ENCODE results near the gene KDM5B.
A peak's percentile ranks its signal among the peaks of the same experiment; 100 is the strongest.

The KDM5B gene

DNA sequence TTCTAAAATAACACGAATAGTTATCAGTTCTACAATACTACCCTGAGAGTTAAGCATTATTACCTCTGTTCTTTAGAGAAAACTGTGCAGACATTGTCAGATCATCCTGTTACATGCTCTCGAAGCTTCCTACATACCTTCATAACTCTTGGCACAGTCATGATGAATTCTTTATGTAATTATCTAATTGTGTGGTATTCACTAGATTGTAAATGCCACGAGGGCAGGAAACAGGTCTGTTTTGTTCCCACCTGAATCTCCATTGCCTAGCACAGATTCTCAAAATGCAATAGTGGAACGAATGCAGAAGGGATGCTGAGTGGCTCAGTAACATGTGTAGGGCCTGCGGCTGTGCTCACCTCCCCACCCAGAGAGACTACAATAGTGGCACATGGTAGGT, 101.4 kb downstream of the KDM5B start:
- DNase-seq: no peak
- H3K4me1 Mint-ChIP-seq: peaks cover 9 to 13% of the 10 kb centered on the region in 2 donors
- no peak overlapping the region for H3K4me3 Mint-ChIP-seq
- H3K27ac Mint-ChIP-seq: no peak overlapping the region
- peaks cover 78 to 90% of the 10 kb centered on the region in 2 donors for H3K27me3 Mint-ChIP-seq
- ATAC-seq (replicated peaks): no peak
- no peaks in the 10 kb centered on the region for H3K36me3 Mint-ChIP-seq
- no peaks in the 10 kb centered on the region for H3K9me3 Mint-ChIP-seq

DNA sequence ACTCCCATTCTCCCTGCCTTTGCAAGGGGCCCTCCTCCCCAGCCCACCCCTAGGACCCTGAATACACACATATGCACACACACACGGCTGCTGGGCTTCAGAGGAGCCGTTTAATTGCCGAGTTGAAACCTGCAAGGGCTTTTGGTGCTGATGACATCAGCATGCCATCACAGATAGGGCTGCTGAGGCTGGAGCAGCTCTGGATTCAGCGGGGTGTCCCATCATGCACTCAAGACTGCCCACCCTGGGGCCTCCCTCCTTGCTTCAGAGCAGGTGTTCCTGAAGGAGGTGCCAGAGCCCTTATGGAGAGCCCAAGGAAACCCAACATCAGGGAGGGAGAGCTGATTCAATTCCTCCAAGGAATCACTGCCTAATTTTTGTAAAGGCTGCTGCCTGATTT, 103.6 kb downstream of the KDM5B start:
- H3K4me3 Mint-ChIP-seq: no peak overlapping the region
- no peak for ATAC-seq (replicated peaks)
- no peaks in the 10 kb centered on the region for H3K36me3 Mint-ChIP-seq
- DNase-seq: no peak
- H3K27ac Mint-ChIP-seq: no peak overlapping the region
- peaks cover 60 to 74% of the 10 kb centered on the region in 2 donors for H3K27me3 Mint-ChIP-seq
- H3K4me1 Mint-ChIP-seq: peaks cover 5 to 6% of the 10 kb centered on the region in 2 donors
- no peaks in the 10 kb centered on the region for H3K9me3 Mint-ChIP-seq

DNA sequence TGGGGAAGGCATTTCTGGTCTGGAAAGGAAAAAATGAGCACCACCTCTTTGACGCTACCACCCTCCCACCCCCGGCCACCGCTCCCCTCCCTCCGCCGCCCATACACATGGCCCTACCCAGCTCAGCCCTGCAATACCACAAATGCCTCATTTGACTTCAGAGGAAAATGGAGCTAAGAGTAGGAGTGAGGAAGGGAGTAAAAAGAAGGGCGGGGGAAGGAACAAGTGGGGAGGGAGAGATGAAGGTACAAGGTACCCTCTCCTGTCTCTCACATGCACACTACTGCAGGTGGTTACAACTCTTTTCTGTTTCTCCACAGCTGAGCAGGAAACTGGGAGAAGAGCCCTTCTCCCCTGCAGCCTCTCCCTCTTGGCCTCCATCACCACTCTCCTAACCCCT, 105.0 kb downstream of the KDM5B start:
- DNase-seq: no peak
- Mint-ChIP-seq H3K4me1 (no peaks in the 10 kb centered on the region), H3K9me3 (no peaks in the 10 kb centered on the region), H3K36me3 (no peaks in the 10 kb centered on the region), H3K4me3 (no peak overlapping the region), H3K27me3 (peaks cover 51 to 66% of the 10 kb centered on the region in 2 donors), H3K27ac (no peak overlapping the region)
- ATAC-seq (replicated peaks): no peak

DNA sequence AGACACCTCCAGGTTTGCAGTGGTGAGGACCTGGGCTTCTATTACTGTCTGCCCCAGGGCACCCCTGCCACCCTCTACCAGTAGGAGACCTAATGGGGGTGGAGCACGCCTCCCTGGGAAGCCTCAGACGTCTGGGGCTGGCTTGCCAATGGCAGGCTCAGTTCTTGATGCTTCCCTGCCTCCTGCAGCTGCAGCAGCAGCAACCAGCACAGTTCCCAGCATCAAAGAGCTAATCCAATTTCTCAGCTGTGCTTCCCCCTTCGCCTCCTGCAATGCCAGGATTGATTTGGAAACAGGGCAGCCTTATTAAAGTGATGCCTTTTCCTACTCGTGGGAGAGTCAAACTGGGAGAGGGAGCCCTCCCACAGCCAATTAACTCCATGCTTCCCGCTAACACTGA, 106.1 kb downstream of the KDM5B start:
- Mint-ChIP-seq H3K27ac (no peak overlapping the region), H3K9me3 (no peaks in the 10 kb centered on the region), H3K36me3 (no peaks in the 10 kb centered on the region), H3K27me3 (peaks cover 50 to 64% of the 10 kb centered on the region in 2 donors), H3K4me1 (no peaks in the 10 kb centered on the region), H3K4me3 (no peak overlapping the region)
- no peak for ATAC-seq (replicated peaks)
- DNase-seq: no peak

DNA sequence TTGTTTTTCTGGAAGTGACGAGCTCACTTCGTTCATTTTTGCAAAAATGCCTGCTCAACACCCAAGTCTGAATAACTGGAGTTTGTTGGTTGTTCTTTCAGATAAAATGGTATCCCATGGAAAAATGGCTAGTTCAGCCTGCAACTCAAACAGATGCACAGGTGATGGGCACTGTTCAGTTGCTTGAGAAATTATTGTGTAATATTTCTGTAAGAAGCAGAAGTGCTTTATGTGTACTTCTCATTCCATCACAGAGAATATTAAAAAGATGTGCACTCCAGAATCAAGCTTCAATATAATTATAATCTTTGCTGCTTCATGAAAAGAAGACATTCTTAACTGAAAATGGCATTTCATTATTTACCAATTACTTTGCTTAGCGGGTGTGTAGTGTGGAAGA, 107.0 kb downstream of the KDM5B start:
- Mint-ChIP-seq H3K36me3 (no peaks in the 10 kb centered on the region), H3K4me3 (no peak overlapping the region), H3K27me3 (peaks cover 49 to 64% of the 10 kb centered on the region in 2 donors), H3K9me3 (no peaks in the 10 kb centered on the region), H3K4me1 (no peaks in the 10 kb centered on the region), H3K27ac (no peak overlapping the region)
- ATAC-seq (replicated peaks): no peak
- DNase-seq: no peak

DNA sequence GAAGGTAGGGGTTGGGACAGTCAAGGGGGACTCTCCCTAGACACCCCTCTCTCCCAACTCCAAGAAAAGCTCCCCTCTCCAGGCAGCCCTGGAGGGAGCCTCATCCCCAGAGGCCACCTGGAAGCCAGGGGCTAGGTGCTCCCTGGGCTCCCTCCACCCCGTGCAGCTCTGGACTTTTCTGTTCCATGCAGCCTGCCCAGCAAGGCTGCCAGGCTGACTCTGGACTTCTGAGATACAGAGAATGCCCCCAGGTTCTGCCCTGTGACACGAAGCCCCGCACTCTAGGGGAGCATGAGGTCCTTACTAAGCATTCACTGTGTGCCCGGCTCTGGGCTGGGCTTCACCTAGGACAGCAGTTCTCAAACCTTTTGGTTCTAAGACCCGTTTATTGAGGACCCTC, 108.2 kb downstream of the KDM5B start:
- no peaks in the 10 kb centered on the region for H3K4me1 Mint-ChIP-seq
- ATAC-seq (replicated peaks) (no peak), DNase-seq (no peak)
- peaks cover 51 to 62% of the 10 kb centered on the region in 2 donors for H3K27me3 Mint-ChIP-seq
- H3K27ac Mint-ChIP-seq: no peak overlapping the region
- H3K36me3 Mint-ChIP-seq: no peaks in the 10 kb centered on the region
- H3K9me3 Mint-ChIP-seq: no peaks in the 10 kb centered on the region
- no peak overlapping the region for H3K4me3 Mint-ChIP-seq

DNA sequence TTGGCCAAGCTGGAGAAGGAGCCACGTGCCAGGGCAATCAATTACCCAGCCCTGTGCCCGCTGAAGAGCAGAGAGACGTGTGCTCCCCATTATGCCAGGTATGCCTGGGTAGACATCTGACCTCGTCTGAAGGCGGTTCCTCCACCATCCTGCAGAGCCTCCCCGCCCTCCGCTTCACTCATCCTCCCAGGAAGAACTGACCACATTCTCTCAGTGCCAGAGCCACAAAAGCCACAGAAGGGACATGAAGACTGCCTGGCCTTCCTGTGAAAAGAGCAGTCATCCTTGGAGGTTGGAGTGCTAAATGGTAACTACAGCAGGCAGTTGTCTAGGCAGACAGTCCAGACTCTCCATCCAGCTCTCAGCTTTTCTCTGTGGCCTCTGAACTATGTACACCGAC, 109.9 kb downstream of the KDM5B start:
- no peak overlapping the region for H3K27ac Mint-ChIP-seq
- no peaks in the 10 kb centered on the region for H3K9me3 Mint-ChIP-seq
- ATAC-seq (replicated peaks) (no peak), DNase-seq (no peak)
- no peak overlapping the region for H3K4me3 Mint-ChIP-seq
- H3K27me3 Mint-ChIP-seq: peaks cover 57 to 69% of the 10 kb centered on the region in 2 donors
- H3K36me3 Mint-ChIP-seq: no peaks in the 10 kb centered on the region
- no peaks in the 10 kb centered on the region for H3K4me1 Mint-ChIP-seq

DNA sequence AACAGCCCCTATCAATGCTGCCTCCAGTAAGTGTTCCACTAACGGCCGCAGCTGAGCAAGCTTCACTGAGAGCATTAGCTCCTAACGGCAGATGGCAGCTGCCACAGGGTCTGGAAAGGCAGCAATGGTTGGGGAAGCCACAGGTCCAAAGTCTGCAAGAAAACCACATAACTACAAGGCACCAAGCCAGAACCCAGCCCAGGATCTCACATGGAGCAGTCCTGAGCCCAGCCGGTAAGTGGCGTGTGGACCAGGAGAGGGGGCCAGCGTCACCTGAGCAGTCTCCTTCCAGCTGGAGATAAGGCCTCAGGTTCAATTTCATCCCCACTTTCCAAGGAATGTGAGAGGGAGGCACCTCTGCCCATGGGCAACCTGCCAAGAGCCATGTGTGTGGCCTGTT, 111.2 kb downstream of the KDM5B start:
- H3K36me3 Mint-ChIP-seq: no peaks in the 10 kb centered on the region
- H3K27ac Mint-ChIP-seq: no peak overlapping the region
- ATAC-seq (replicated peaks) (no peak), DNase-seq (no peak)
- no peaks in the 10 kb centered on the region for H3K4me1 Mint-ChIP-seq
- peaks cover 0 to 2% of the 10 kb centered on the region in 2 donors for H3K9me3 Mint-ChIP-seq
- H3K27me3 Mint-ChIP-seq: peaks cover 54 to 61% of the 10 kb centered on the region in 2 donors
- H3K4me3 Mint-ChIP-seq: no peak overlapping the region

DNA sequence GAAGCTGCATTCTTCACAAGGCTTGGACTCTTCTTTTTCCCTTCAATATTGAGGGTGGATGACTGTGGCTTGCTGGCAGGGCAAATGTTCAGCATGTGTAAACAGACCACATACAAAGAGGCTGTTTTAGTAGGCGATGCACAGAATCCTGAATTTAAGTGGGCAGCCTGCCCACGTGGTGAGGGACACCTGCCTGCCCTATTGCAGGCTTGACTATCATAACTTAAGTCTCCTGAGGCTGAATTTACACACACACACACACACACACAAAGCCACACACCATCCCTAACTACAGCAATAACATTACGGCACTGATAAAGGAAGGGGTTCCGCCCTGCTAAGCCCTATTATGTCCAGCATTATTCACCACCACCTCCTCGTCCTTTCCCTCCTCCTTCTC, 113.9 kb downstream of the KDM5B start:
- no peak for DNase-seq
- Mint-ChIP-seq H3K9me3 (peaks cover 0 to 2% of the 10 kb centered on the region in 2 donors), H3K4me3 (no peak overlapping the region), H3K27me3 (peaks cover 67 to 69% of the 10 kb centered on the region in 2 donors), H3K4me1 (no peaks in the 10 kb centered on the region), H3K36me3 (no peaks in the 10 kb centered on the region), H3K27ac (no peak overlapping the region)
- ATAC-seq (replicated peaks): no peak

DNA sequence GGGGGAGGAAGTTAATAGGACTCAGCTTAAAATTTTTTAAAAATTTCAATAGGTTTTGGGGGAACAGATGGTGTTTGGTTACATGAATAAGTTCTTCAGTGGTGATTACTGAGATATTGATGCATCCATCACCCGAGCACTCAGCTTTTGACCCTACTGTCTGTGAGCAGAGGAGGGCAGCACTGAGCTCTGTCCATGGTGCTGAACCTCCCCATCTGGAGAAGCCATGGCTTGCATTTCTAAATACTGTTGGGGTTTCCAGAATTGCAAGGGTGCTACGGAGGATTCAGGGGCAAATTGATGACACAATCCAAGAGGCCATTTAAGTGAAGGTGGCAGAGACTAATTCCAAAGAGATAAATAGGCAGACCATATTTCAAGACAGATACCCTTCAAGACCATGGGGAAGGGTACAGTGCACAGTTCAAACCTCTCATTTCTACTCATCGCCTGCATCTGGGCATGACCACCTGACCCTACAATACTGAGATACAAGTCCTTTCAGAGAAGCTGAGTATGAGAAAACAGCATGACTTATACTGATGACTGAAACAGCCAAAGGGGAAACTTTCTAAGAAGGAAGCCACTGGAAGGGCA, 115.2 kb downstream of the KDM5B start:
- H3K4me1 Mint-ChIP-seq: no peaks in the 10 kb centered on the region
- H3K4me3 Mint-ChIP-seq: no peak overlapping the region
- ATAC-seq (replicated peaks) (peak; percentile 75 to 82), DNase-seq (peak; percentile 13)
- H3K27me3 Mint-ChIP-seq: peaks cover 72 to 75% of the 10 kb centered on the region in 2 donors
- no peaks in the 10 kb centered on the region for H3K36me3 Mint-ChIP-seq
- H3K9me3 Mint-ChIP-seq: peaks cover 0 to 2% of the 10 kb centered on the region in 2 donors
- no peak overlapping the region for H3K27ac Mint-ChIP-seq

DNA sequence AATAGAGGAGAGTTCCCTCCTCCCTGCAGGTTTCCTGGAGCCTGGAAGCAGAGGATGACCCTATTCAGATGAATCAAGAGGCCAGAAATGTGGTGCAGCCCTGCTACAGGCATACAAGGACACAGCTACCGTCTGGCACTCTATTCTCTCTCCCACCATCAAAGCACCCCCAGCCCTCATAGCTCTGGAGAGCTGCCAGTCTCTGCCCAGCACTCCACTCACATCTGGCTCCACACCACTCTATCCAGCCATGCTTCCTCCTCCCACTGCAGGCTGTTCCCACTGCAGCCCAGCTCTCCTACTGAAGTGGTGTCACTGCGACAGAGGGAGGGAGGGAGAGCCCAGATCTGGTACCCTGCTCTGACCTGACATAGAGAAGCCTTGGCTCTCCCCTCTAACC, 116.4 kb downstream of the KDM5B start:
- Mint-ChIP-seq H3K27ac (no peak overlapping the region), H3K9me3 (peaks cover 0 to 2% of the 10 kb centered on the region in 2 donors), H3K27me3 (peaks cover 73 to 75% of the 10 kb centered on the region in 2 donors), H3K36me3 (no peaks in the 10 kb centered on the region), H3K4me1 (no peaks in the 10 kb centered on the region), H3K4me3 (no peak overlapping the region)
- DNase-seq (no peak), ATAC-seq (replicated peaks) (no peak)

DNA sequence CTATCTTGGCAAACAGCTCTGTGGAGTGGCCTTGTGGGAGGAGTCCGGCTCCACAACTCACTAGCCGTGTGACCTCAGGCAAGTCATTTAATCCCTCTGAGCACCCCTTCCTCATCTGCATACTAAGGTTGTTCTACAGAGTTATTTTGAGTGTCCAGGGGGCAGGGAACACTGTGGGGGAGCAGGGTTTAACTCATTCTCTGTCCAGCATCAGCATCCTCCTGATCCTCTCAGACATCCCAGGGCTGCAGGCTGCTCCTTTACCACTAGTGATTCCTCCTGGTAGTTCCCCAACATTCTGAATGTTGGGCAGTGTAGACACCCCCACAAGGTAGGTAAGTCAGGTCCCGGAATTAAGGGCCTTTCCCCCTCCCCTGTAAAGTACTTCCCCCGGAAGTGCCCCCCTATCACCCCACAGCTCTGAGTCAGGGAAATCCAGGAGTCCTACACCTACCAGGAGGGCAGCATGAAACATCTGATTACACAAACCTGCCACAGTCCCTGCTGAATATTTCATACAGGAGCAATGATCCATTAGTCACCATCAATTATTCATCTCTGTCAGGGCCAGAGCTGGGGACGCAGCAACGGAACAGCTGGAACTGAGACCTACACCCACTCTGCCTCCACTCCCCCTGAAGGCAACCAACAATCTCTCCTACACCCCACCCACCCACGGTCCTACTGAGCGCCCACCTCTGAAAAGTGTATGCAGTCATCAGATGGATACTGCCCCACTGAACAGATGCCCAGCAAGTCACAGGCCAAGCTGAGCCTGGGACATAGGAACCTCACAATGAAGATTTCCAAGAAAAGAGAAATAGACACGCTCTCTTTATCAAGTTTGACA, 118.5 kb downstream of the KDM5B start:
- H3K27ac Mint-ChIP-seq: no peak overlapping the region
- no peaks in the 10 kb centered on the region for H3K4me1 Mint-ChIP-seq
- H3K36me3 Mint-ChIP-seq: no peaks in the 10 kb centered on the region
- ATAC-seq (replicated peaks) (no peak), DNase-seq (no peak)
- H3K9me3 Mint-ChIP-seq: peaks cover 0 to 2% of the 10 kb centered on the region in 2 donors
- peaks cover 59 to 67% of the 10 kb centered on the region in 2 donors for H3K27me3 Mint-ChIP-seq
- H3K4me3 Mint-ChIP-seq: no peak overlapping the region

DNA sequence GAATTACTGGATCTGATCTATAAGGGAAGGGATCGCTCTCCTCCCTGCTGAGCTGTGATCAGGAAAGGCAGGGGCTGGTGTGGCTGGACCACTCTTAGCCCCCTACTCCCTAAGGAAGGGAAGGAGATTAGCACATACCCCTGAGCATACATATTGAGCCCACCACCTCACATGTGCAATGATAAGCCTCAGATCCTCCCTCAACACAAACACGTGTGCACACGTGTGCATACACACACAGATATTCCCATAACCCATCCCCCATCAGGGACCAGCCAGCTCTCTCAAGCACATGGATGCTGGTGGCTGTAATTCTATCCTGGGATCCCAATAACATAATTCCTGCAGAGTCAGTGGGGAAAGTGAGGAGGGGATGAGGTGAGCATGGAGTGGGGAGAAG, 119.1 kb downstream of the KDM5B start:
- ATAC-seq (replicated peaks) (no peak), DNase-seq (no peak)
- H3K9me3 Mint-ChIP-seq: peaks cover 0 to 2% of the 10 kb centered on the region in 2 donors
- H3K4me3 Mint-ChIP-seq: no peak overlapping the region
- H3K27me3 Mint-ChIP-seq: peaks cover 57 to 68% of the 10 kb centered on the region in 2 donors
- H3K4me1 Mint-ChIP-seq: no peaks in the 10 kb centered on the region
- no peaks in the 10 kb centered on the region for H3K36me3 Mint-ChIP-seq
- no peak overlapping the region for H3K27ac Mint-ChIP-seq

DNA sequence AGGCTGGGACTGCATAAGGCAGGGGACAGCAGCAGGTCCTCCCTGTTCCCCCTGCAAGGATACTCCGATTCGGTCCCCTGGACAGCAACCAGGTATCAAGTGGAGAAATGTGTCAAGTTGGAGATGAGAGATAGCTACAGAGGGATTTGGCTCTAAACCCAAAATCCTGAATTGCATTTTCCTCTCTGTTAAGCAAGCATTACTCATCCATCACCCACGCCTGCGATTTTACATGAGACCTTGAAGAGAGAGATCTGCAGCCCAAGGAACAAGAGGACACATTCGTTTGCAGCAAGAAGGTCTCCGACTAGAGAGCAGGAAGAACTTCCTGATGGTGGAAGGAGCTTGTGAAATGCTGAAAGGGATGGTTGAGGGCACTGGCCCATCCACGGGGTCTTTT, 119.8 kb downstream of the KDM5B start:
- H3K4me3 Mint-ChIP-seq: no peak overlapping the region
- no peaks in the 10 kb centered on the region for H3K4me1 Mint-ChIP-seq
- H3K27me3 Mint-ChIP-seq: peaks cover 52 to 62% of the 10 kb centered on the region in 2 donors
- DNase-seq: no peak
- H3K27ac Mint-ChIP-seq: no peak overlapping the region
- H3K9me3 Mint-ChIP-seq: peaks cover 0 to 2% of the 10 kb centered on the region in 2 donors
- H3K36me3 Mint-ChIP-seq: no peaks in the 10 kb centered on the region
- no peak for ATAC-seq (replicated peaks)

DNA sequence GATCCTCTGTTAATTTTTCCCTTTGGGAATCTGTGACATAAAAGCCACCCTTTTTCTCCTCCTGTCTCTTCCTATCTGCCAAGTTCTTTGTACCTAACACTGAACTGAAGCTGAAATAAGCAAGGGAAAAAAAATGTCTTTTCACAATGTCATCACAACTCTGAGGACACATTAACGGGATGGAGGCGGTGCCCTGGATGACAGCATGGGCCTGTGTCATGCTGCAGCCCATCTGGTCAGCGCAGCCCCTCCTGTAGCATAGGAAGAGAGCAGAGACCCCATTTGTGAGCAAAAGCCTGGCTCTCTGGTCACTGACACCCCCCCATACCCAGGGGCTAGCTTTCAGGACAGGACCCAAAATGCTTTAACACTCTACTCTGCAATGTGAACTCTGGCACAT, 120.4 kb downstream of the KDM5B start:
- Mint-ChIP-seq H3K4me1 (no peaks in the 10 kb centered on the region), H3K9me3 (no peaks in the 10 kb centered on the region), H3K27me3 (peaks cover 49 to 61% of the 10 kb centered on the region in 2 donors), H3K4me3 (no peak overlapping the region), H3K36me3 (no peaks in the 10 kb centered on the region), H3K27ac (no peak overlapping the region)
- ATAC-seq (replicated peaks): no peak
- no peak for DNase-seq
